Measurements from ENCODE around the gene TBC1D21.

DNA sequence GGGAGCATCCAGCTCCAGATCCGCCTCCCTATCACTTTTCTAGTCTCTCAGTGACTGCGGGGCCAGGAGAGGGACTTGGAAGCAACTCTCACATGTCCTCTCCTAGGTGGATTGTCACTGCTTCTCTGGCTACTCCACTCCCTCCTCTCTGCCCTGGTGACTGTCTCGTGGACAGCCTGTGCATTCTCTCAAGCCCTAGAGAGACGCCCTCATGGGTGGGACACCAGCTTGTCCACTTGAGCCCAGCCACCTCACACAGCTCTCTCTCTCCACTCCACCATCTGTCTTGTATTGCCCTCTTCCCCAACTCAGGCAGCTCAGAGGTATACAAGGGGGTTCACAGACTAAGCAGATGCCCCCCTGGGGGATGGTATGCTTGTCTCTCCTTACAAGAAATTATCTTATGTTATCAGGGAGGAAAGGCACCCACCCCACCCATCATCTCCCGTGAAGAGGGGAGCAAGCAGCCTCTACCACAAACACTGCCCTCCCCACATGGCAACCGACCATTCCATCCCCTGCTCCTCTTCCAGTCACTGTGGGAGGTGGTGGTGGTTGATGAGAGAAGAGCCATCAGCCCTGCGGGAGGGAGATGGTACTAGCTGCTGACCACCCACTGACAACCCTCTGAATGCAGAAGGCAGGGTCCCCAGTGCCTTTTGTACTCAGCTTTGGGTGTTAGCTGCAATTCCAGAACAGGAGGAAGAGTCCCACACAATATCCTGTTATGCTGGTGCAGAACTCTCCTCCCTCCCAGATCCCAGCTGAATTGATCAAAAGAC, 37.3 kb downstream of the TBC1D21 start:
- TF ChIP-seq EGR1 (conservative IDR thresholded peaks at IDR 0.05) = no peak
- TF ChIP-seq, protein P1, sequence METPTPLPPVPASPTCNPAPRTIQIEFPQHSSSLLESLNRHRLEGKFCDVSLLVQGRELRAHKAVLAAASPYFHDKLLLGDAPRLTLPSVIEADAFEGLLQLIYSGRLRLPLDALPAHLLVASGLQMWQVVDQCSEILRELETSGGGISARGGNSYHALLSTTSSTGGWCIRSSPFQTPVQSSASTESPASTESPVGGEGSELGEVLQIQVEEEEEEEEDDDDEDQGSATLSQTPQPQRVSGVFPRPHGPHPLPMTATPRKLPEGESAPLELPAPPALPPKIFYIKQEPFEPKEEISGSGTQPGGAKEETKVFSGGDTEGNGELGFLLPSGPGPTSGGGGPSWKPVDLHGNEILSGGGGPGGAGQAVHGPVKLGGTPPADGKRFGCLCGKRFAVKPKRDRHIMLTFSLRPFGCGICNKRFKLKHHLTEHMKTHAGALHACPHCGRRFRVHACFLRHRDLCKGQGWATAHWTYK (CRISPR knock-in tag; IDR thresholded peaks at IDR 0.05) = no peak
- no peak for TF ChIP-seq NFE2L1 (tag; IDR thresholded peaks at IDR 0.05; ENCODE audit: borderline replicate concordance, low read depth)
- TF ChIP-seq SP1 (CRISPR knock-in tag; IDR thresholded peaks at IDR 0.05) = no peak
- no peak for TF ChIP-seq POLR2A (conservative IDR thresholded peaks at IDR 0.05)
- TF ChIP-seq, protein P2, sequence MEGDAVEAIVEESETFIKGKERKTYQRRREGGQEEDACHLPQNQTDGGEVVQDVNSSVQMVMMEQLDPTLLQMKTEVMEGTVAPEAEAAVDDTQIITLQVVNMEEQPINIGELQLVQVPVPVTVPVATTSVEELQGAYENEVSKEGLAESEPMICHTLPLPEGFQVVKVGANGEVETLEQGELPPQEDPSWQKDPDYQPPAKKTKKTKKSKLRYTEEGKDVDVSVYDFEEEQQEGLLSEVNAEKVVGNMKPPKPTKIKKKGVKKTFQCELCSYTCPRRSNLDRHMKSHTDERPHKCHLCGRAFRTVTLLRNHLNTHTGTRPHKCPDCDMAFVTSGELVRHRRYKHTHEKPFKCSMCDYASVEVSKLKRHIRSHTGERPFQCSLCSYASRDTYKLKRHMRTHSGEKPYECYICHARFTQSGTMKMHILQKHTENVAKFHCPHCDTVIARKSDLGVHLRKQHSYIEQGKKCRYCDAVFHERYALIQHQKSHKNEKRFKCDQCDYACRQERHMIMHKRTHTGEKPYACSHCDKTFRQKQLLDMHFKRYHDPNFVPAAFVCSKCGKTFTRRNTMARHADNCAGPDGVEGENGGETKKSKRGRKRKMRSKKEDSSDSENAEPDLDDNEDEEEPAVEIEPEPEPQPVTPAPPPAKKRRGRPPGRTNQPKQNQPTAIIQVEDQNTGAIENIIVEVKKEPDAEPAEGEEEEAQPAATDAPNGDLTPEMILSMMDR (IDR thresholded peaks at IDR 0.05 in 2 of 3, conservative IDR thresholded peaks at IDR 0.05 in 1 of 3; ENCODE audit: insufficient read depth in 2 of 3, low read depth in 1 of 3, low read length in 3 of 3) = no peak
- no peak for TF ChIP-seq ZNF146 (CRISPR knock-in tag; IDR thresholded peaks at IDR 0.05; ENCODE audit: unreplicated experiment)
- TF ChIP-seq E2F3 (CRISPR knock-in tag; IDR thresholded peaks at IDR 0.05) = no peak
- no peak for TF ChIP-seq MTA1 (IDR thresholded peaks at IDR 0.05; ENCODE audit: borderline replicate concordance)
- TF ChIP-seq, protein P3, sequence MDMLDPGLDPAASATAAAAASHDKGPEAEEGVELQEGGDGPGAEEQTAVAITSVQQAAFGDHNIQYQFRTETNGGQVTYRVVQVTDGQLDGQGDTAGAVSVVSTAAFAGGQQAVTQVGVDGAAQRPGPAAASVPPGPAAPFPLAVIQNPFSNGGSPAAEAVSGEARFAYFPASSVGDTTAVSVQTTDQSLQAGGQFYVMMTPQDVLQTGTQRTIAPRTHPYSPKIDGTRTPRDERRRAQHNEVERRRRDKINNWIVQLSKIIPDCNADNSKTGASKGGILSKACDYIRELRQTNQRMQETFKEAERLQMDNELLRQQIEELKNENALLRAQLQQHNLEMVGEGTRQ (CRISPR knock-in tag; IDR thresholded peaks at IDR 0.05) = no peak
- TF ChIP-seq BRF1 (IDR thresholded peaks at IDR 0.05; ENCODE audit: borderline replicate concordance, extremely low read depth, insufficient read length) = no peak

All from K562 (cell line).